Fibroblast of skin of right biceps (primary cell): ENCODE data around the gene SERPINB3.
"Not testable (repeated sequence)": the region's sequence is repeated elsewhere in the genome, so short reads cannot be mapped to it uniquely, and the experiment has no call there.

Experiments
- DNase-seq: peaks from one replicate; pipeline ENCODE4 v3.0.0-alpha.2; 2013

Gene SERPINB3

DNA sequence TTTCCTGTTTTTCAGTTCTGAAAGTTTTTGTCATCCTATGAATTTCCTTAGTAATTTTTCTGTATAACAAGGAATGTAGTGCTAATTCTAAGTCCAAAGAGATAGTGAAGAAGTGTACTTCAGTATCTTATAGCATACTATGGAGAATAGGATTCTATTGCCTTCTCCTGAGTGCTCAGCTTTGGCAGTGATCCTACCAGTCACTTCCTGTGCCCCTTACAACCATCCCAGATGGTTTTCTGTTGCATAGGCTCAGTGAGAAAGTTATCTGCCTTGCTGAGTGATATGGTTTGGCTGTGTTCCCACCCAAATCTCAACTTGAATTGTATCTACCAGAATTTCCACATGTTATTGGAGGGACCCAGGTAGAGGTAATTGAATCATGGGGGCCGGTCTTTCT lies 17.0 kb downstream of the SERPINB3 start:
- not testable (repeated sequence) for DNase-seq

DNA sequence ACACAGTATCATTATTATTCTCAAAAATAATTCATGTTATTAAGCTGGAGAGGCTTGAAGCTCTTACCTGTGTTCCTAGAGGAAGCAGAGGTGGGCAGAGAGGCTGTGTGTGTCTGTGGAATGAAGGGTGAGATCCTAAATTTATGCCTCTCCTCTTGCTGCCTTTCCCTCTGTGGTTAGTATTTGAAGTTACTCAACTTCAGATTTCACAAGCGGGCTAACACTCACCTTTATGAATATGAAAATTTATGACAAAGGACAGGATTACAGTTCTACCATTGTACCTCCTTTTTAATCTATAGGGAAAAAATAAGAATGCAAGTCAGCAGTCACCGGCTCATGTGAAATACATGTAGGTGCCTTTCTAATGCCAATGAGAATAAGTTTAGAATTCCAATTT lies 17.6 kb downstream of the SERPINB3 start, which contains the start of gene SERPINB4:
TSS of gene SERPINB4 (minus strand) at position 115 of the 400 bp plus-strand sequence. CDS start 679 bp downstream, outside the sequence.
- DNase-seq = not testable (repeated sequence)

DNA sequence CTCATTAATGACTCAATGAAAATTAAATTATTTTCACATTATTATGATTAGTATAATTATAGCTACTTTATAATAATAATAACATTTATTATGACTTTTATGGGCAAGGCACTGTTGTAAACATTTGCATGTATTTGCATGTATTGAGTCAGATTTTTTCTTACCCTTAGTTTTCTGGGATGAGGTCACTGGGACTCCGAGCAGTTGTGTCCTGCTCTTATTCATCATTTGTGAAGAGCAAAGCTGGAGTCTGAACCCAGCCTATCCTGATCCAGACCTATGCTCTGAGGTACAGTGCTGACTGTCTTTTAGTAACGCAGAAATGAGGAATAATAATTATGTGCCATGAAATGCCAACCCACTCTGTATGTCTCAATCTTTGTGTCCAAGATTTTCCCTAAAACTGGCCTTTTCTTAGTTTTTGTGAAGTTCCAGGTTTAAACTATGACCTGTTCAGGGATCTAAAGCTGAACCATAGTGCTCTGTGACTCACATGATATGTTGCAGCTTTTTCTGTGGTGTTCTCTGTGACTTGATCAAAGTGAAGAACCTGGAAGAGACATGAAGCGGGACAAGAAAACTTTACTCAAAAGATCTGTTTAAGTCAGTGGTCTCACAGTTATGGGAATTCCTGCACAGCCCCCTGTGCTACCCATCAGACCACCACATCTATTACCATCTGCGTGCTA lies 18.9 kb downstream of the SERPINB3 start:
- peak; percentile 29 for DNase-seq

DNA sequence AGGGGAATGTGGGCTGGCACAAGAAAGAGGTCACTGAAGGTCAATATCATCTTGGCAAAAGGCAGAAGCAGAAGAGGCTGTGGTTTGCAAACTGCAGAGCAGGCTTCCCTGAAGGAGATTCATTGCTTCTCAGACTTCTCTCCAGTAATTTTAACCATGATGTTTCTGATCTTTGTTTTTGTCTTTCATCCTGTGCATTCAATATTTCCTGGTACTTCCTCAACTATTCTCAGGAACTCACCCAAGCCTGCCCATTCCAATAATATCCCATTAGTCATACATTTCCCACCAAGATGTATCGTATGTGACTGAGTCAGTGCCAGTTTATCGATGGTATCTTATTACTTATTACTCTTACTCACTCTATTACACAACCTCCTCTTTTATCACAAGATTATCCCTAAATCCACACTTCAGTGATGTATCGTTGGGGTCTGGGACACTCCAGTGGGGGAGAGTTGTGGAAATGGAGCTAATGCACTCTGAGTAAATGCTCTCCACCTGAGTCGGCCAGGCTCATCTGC lies 20.5 kb downstream of the SERPINB3 start:
- peak; percentile 72 for DNase-seq

- no peak for DNase-seq
Observed at GRCh38 chr18:63637703-63638102, 24.0 kb downstream of the SERPINB3 start.

- no peak for DNase-seq
Observed at GRCh38 chr18:63627819-63628218, 33.9 kb downstream of the SERPINB3 start.

- no peak for DNase-seq
Observed at GRCh38 chr18:63626431-63626830, 35.3 kb downstream of the SERPINB3 start.

DNA sequence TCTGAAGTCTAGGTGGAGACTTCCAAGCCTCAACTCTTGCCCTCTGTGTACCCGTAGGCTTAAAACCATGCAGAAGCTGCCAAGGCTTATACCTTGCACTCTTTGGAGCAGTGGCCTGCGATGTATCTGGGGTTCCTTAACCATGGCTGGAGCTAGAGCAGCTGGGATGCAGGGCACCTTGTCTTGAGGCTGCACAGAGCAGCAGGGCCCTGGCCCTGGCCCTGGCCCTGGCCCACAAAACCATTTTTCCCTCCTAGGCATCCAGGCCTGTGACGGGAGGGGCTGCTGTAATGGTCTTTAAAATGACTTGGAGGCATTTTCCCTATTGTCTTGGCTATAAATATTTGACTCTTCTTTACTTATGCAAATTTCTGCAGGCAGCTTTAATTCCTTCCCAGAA lies 36.8 kb downstream of the SERPINB3 start:
- no peak for DNase-seq

GRCh38 chr18:63619661-63620060 lies 42.0 kb downstream of the SERPINB3 start:
- peak; percentile 4 for DNase-seq

DNA sequence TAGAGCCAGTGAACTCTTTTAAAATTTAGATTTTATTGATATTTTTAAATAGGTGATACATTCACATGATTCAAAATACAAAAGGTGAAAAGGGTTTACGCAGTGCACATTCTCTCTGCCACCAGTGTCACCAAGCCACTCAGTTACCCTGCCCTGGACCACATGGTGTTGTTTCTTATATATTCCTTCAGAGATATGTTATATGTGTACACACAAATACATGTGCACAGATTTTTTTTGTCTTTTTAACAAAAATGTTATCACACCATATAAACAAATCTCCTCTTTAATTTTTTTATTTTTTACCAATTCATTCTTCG lies 43.8 kb downstream of the SERPINB3 start:
- no peak for DNase-seq

- peak; percentile 5 for DNase-seq
Observed at GRCh38 chr18:63617049-63617914, 44.4 kb downstream of the SERPINB3 start.

- no peak for DNase-seq
Observed at GRCh38 chr18:63613420-63613819, 48.3 kb downstream of the SERPINB3 start.

- DNase-seq = peak; percentile 12
Observed at GRCh38 chr18:63606526-63606925, 55.2 kb downstream of the SERPINB3 start.
